HG02943 (cell line): ENCODE data around the gene CASP5.
"Not testable (repeated sequence)": the region's sequence is repeated elsewhere in the genome, so short reads cannot be mapped to it uniquely, and the experiment has no call there.

Experiments used
- ATAC-seq: cut with Tn5 transposase; IDR thresholded peaks from one replicate; pipeline ENCODE4 v1.9.1; 2021; ENCODE audit warnings: mild to moderate bottlenecking, low read depth, moderate library complexity; ENCODE audit not compliant: unreplicated experiment

Gene CASP5

GRCh38 chr11:105023003-105023402 is at the start of gene CASP5:
Gene CASP5 (minus strand): TSS chr11:105023168. CDS start chr11:105023136, 32 bp downstream.
- no peak for ATAC-seq

- not testable (repeated sequence) for ATAC-seq
These were observed 49.1 kb upstream of the CASP5 start for GRCh38 chr11:105072080-105072479.

- no peak for ATAC-seq
These were observed 48.2 kb upstream of the CASP5 start for GRCh38 chr11:105071089-105071732.

- ATAC-seq = no peak
These were observed 47.3 kb upstream of the CASP5 start for GRCh38 chr11:105070306-105070705.

GRCh38 chr11:105069749-105070148 is 46.8 kb upstream of the CASP5 start:
- ATAC-seq = not testable (repeated sequence)

GRCh38 chr11:105063245-105063941 is 40.4 kb upstream of the CASP5 start:
- ATAC-seq = not testable (repeated sequence)

GRCh38 chr11:105057432-105057831 is 34.5 kb upstream of the CASP5 start:
- no peak for ATAC-seq

- no peak for ATAC-seq
These were observed 33.5 kb upstream of the CASP5 start for GRCh38 chr11:105056446-105056845.

GRCh38 chr11:105054723-105055493 is 31.9 kb upstream of the CASP5 start:
- no peak for ATAC-seq

- ATAC-seq = no peak
These were observed 29.5 kb upstream of the CASP5 start for GRCh38 chr11:105052487-105052886.

- no peak for ATAC-seq
These were observed 28.6 kb upstream of the CASP5 start for GRCh38 chr11:105051559-105051958.

- no peak for ATAC-seq
These were observed 26.5 kb upstream of the CASP5 start for GRCh38 chr11:105049481-105049880.

GRCh38 chr11:105046898-105047579 is 24.1 kb upstream of the CASP5 start:
- ATAC-seq = no peak

- ATAC-seq = no peak
These were observed 22.8 kb upstream of the CASP5 start for GRCh38 chr11:105045676-105046296.

- peak; percentile 98 for ATAC-seq
These were observed 21.9 kb upstream of the CASP5 start, which contains the start of gene CARD16 for GRCh38 chr11:105044557-105045524. Gene CARD16 (minus strand): TSS chr11:105045335. CDS start chr11:105045297, 38 bp downstream.

- no peak for ATAC-seq
These were observed 19.2 kb upstream of the CASP5 start for GRCh38 chr11:105042178-105042577.

GRCh38 chr11:105040703-105041102 is 17.7 kb upstream of the CASP5 start:
- no peak for ATAC-seq

GRCh38 chr11:105034813-105035620 is 12.0 kb upstream of the CASP5 start, which contains the start of gene CASP1:
Gene CASP1 (minus strand): TSS chr11:105035144. CDS start chr11:105035113, 31 bp downstream.
- peak; percentile 94 for ATAC-seq
